ENCODE data around the gene SGTA.

The SGTA gene

GRCh38 chr19:2809387-2810140 lies 26.5 kb upstream of the SGTA start:
- DNase-seq = no peak

- DNase-seq = no peak
Observed at GRCh38 chr19:2808129-2808941, 25.3 kb upstream of the SGTA start.

GRCh38 chr19:2807379-2808128 lies 24.5 kb upstream of the SGTA start:
- DNase-seq = no peak

GRCh38 chr19:2806736-2807378 lies 23.8 kb upstream of the SGTA start:
- no peak for DNase-seq

- no peak for DNase-seq
Observed at GRCh38 chr19:2805991-2806649, 23.0 kb upstream of the SGTA start.

GRCh38 chr19:2805261-2805900 lies 22.3 kb upstream of the SGTA start:
- no peak for DNase-seq

- DNase-seq = no peak
Observed at GRCh38 chr19:2804156-2805004, 21.3 kb upstream of the SGTA start.

- no peak for DNase-seq
Observed at GRCh38 chr19:2803486-2804155, 20.5 kb upstream of the SGTA start.

GRCh38 chr19:2802826-2803225 lies 19.8 kb upstream of the SGTA start:
- DNase-seq = no peak

GRCh38 chr19:2800506-2800905 lies 17.4 kb upstream of the SGTA start:
- DNase-seq = no peak

- no peak for DNase-seq
Observed at GRCh38 chr19:2799273-2800020, 16.4 kb upstream of the SGTA start.

GRCh38 chr19:2798733-2799132 lies 15.7 kb upstream of the SGTA start:
- DNase-seq = no peak

- no peak for DNase-seq
Observed at GRCh38 chr19:2798158-2798685, 15.1 kb upstream of the SGTA start.

- no peak for DNase-seq
Observed at GRCh38 chr19:2797280-2797679, 14.2 kb upstream of the SGTA start.

GRCh38 chr19:2796659-2797266 lies 13.7 kb upstream of the SGTA start:
- DNase-seq = no peak

- no peak for DNase-seq
Observed at GRCh38 chr19:2795827-2796658, 13.0 kb upstream of the SGTA start.

GRCh38 chr19:2793577-2793976 lies 10.5 kb upstream of the SGTA start:
- no peak for DNase-seq

- no peak for DNase-seq
Observed at GRCh38 chr19:2793126-2793525, 10.1 kb upstream of the SGTA start.

All from amniotic stem cell (primary cell).